Spinal cord (tissue), 10 donors: Measurements from ENCODE around the gene FANCC. TPM values are rescaled to one million over a fixed set of nuclear protein-coding genes. Genes with fewer than 3 reads are reported as not detected.

Experiments used
- DNase-seq, 6 donors: peaks; one replicate each; pipeline versions ENCODE4 v3.0.0 to v3.0.0-alpha.2; 2013 to 2015; ENCODE audit warnings: low spot score in 6 of 6, low read depth in 4 of 6
- H3K27ac ChIP-seq: one replicate; pipeline ENCODE4 v1.5.1; 2013; ENCODE audit warnings: low read depth, low read length, control low read depth
- H3K27me3 ChIP-seq: one replicate; pipeline ENCODE4 v1.6.1; 2013; ENCODE audit warnings: low read length; ENCODE audit not compliant: control insufficient read depth, insufficient read depth
- H3K36me3 ChIP-seq: one replicate; pipeline ENCODE4 v1.6.1; 2013; ENCODE audit warnings: low read length; ENCODE audit not compliant: control insufficient read depth, insufficient read depth
- H3K4me1 ChIP-seq: one replicate; pipeline ENCODE4 v1.6.1; 2013; ENCODE audit warnings: low read length; ENCODE audit not compliant: control insufficient read depth, insufficient read depth
- H3K4me3 ChIP-seq: one replicate; pipeline ENCODE4 v1.5.1; 2013; ENCODE audit warnings: low read depth, low read length, control low read depth
- H3K9me3 ChIP-seq: one replicate; pipeline ENCODE4 v1.6.1; 2013; ENCODE audit warnings: low read length; ENCODE audit not compliant: control insufficient read depth, insufficient read depth
- WGBS: methylation state at CpG from one replicate; pipeline ENCODE4 v1.1.5; 2013; ENCODE audit warnings: missing lambda C conversion rate; ENCODE audit not compliant: insufficient coverage; 5-methylcytosine and 5-hydroxymethylcytosine counted together
- polyA plus RNA-seq, 2 donors: library from polyadenylated mRNA; unstranded; fragments of 120-200 nt; gene quantifications; one replicate each; pipeline ENCODE4 v1.2.1, GENCODE V29; 2013; ENCODE audit not compliant: insufficient read length in 2 of 2
- total RNA-seq, 2 donors: library from RNA; depleted of rRNA in 1 of 2; stranded (reverse); fragments of 120-200 nt in 1 of 2; fragments of >200 nt in 1 of 2; gene quantifications; one replicate each; pipeline versions ENCODE4 v1.2.3 to v1.2.4, GENCODE V29; 2013 to 2014
- donor health status: healthy.

Gene FANCC
- total and polyA plus RNA-seq, 4 donors, result 14.1 to 16.6 (median 15.3) TPM

DNA sequence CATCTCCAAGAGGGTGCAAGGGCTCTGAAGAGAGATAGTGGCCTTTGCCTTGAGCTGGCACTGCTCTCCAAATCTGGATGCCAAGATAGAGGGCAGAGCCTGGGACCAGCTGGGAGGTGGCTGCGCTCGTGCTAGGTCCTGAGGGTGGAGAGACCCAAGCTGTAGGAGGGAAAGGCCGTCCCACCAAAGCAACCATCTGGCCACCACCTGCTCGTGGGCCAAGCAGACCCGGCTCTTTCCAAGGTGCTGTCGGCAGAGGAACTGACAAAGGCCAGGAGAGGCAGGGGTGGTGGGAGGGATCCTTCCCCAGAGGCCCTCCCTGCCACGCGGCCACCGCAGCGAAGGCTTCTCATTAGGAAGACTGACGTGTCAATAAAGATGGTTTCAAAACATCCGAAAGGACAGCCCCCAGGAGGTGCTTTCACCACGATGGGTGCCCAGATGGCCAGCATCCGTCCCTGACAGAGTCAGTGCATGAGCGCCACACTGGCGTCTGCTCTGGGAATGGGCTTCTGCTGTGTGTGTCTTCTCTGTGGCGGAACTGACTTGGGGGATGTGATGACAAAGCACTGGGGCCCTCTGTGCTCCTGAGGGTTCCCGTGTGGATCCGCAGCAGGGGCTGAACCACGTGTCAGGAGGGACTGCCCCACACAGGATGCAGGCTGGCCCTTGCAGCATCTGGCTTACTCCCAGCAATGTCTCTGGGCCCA is 213.5 kb downstream of the FANCC start:
- peaks cover 55% of the 10 kb centered on the region for H3K36me3 ChIP-seq
- no peak for DNase-seq
- H3K4me1 ChIP-seq, result peaks cover 61% of the 10 kb centered on the region
- H3K9me3 ChIP-seq, result no peaks in the 10 kb centered on the region
- no peaks in the 10 kb centered on the region for H3K27me3 ChIP-seq
- no peak overlapping the region for H3K4me3 ChIP-seq
- WGBS, result 56% methylated on average over 14 of the region's 20 CpGs
- H3K27ac ChIP-seq, result no peak overlapping the region

DNA sequence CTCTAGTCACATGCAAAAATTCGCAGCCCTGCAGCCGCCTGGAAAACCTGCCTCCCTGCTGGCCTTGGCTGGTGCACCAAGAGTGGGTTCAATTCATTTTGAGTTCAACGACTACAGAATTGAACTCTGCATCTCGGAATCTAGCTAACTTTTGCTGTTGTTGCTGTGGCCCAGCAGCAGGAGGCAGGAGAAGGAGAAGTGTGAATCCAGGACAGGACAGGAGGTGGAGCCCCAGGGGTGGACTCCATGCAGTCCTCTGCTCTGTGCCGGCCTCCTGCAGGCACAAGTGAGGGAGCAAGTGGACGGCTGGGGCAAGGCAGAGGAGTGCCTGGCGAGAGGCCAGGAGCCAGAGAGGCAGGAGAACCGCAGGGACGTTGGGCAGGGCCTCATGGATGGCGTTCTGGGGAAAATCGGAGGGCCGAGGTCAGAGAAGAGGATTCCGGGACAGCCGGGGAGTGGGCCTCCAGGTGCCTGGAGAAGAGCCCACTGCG is 214.2 kb downstream of the FANCC start:
- Histone ChIP-seq H3K27me3 (no peaks in the 10 kb centered on the region), H3K36me3 (peaks cover 62% of the 10 kb centered on the region), H3K4me3 (no peak overlapping the region), H3K4me1 (peaks cover 65% of the 10 kb centered on the region), H3K27ac (peak overlapping the region; percentile 79), H3K9me3 (no peaks in the 10 kb centered on the region)
- no peak for DNase-seq
- 62% methylated on average over 15 of the region's 15 CpGs for WGBS

DNA sequence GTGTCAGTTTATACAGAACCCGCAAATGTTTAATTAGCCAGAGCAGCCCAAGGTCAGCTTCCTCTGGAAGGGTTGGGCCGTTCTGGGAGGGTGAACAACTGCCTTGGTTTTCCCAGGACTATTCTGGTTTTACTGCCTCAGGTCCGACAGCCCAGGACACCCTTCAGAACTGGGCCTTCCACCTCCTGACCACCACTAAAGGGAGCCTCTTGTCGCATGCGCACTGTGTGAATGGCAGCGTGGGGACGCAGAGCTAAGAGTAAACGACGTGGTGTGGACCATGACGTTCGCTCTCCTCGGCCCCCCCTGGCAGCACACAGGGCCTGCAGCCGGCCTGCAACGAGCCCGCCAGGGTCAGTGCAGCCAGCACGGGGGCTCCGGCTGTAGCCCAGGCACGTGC is 214.9 kb downstream of the FANCC start:
- Histone ChIP-seq H3K36me3 (peaks cover 64% of the 10 kb centered on the region), H3K27me3 (no peaks in the 10 kb centered on the region), H3K4me1 (peaks cover 62% of the 10 kb centered on the region), H3K9me3 (no peaks in the 10 kb centered on the region), H3K27ac (peak overlapping the region; percentile 79), H3K4me3 (no peak overlapping the region)
- WGBS, result 55% methylated on average over 18 of the region's 18 CpGs
- DNase-seq, result no peak

DNA sequence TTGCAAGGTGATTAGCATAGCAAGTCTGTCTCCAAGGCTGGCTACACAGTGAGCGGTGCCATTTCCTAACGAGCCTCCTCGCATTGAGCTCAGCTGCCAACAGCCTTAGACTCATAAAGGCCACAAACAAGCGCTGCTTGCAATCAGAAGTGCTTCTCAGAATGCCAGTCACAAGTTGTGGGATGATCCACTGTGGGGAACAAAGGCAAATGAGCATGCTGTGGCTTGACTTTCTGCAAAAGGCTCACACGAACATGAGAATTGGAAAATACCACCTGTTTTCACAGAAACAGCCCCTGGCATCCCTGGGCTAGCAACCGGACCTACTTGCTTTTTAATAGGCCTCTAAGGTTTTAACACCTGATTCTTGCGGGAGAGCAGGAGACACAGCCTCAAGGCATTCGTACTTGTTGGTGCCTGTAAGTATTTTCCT is 215.5 kb downstream of the FANCC start:
- Histone ChIP-seq H3K4me1 (peaks cover 57% of the 10 kb centered on the region), H3K27ac (peak overlapping the region; percentile 79), H3K27me3 (no peaks in the 10 kb centered on the region), H3K4me3 (no peak overlapping the region), H3K36me3 (peaks cover 68% of the 10 kb centered on the region), H3K9me3 (no peaks in the 10 kb centered on the region)
- DNase-seq, result peak in 5 of 6 donors; percentile 56 to 93 (median 68)
- WGBS, result 33% methylated on average over 8 of the region's 8 CpGs

DNA sequence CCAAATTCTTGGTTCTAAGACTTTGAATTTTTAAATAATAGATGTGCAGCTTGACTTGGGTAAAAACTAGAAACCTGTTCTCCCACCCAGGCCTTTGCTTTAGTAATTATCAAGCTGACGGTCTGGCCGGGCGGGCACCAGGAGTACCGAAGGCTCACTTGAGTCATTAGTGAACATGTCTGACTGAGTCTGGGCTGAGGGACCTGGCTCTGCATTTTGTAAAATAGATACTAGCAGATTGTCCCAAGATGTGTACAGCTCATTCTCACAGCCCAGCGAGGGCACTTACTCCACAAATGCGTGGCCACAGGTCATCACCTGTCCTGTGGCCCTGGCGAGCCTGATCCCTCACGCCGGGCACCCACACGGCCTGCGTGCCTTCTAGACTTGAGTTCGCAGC is 216.2 kb downstream of the FANCC start:
- WGBS, result 72% methylated on average over 9 of the region's 12 CpGs

DNA sequence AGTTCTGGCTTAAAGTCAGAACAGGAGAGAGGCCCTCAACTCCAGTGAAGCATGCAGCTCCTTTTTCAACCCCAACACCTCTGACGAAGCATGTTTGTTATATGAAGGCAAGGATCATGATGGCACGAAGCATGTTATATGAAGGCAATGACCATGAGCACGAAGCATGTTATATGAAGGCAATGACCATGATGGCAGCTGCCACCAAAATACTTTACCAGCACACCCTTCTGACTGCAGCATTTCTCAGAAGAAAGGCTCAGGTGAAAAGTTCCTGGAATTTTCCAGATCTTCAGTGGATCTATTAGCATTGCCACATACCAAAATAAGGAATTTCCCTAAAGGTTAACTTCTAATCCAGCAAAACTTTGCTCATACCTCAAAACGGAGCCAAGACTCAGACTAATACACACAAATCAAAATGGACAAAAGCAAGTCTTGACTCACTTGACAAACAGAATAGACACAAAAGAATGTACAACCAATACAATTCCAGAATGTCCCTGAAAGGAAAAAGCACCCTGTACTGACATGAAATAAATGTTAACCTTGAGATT is 217.4 kb downstream of the FANCC start:
- Histone ChIP-seq H3K4me3 (no peak overlapping the region), H3K27me3 (no peaks in the 10 kb centered on the region), H3K27ac (no peak overlapping the region), H3K4me1 (peaks cover 58% of the 10 kb centered on the region), H3K9me3 (no peaks in the 10 kb centered on the region), H3K36me3 (peaks cover 72% of the 10 kb centered on the region)
- 83% methylated on average over 3 of the region's 4 CpGs for WGBS
- DNase-seq, result no peak

More for the DNA sequence above, 216.2 kb downstream of the FANCC start:
- Histone ChIP-seq H3K27ac (peak overlapping the region; percentile 79), H3K4me3 (no peak overlapping the region), H3K27me3 (no peaks in the 10 kb centered on the region), H3K9me3 (no peaks in the 10 kb centered on the region), H3K36me3 (peaks cover 69% of the 10 kb centered on the region), H3K4me1 (peaks cover 51% of the 10 kb centered on the region)
- no peak for DNase-seq

DNA sequence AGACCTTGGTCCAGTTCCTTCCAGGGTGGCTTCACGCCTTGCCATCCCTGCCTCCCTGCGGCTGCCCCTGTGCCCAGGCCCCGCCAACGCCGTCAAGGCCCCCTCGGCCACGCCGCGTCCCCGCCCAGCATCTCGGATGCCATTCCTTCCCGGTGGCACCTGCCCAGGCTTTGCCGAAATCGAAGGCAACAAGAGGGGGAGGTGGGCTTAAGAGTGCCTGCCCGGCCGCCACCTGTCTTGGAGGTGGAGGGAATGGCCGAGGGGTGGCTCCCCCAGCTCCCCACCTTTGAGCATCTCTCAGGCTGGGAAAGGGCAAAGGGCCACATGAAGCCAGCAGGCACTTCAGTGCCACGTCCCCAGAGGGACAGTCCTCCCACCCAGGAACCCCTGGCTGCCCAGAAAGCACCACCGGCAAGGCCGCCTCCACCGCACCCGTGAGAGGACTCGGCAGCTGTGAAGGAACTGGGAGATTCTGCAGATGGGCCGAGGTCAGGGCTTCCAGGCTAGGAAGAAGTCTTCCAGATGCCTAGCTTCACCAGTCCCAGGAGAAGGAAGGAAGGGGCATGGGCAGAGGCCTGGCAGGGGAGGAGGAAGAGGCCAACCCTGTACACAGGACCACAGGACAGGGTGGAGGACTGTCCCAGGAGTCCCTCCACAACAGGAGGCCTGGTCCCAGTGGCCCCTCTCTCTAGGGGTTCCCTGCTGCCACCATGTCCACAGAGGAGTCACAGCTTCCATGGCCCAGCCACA is 218.0 kb downstream of the FANCC start:
- Histone ChIP-seq H3K27me3 (no peaks in the 10 kb centered on the region), H3K4me1 (peaks cover 62% of the 10 kb centered on the region), H3K4me3 (no peak overlapping the region), H3K27ac (no peak overlapping the region), H3K9me3 (no peaks in the 10 kb centered on the region), H3K36me3 (peaks cover 67% of the 10 kb centered on the region)
- no peak for DNase-seq
- 98% methylated on average over 22 of the region's 24 CpGs for WGBS

DNA sequence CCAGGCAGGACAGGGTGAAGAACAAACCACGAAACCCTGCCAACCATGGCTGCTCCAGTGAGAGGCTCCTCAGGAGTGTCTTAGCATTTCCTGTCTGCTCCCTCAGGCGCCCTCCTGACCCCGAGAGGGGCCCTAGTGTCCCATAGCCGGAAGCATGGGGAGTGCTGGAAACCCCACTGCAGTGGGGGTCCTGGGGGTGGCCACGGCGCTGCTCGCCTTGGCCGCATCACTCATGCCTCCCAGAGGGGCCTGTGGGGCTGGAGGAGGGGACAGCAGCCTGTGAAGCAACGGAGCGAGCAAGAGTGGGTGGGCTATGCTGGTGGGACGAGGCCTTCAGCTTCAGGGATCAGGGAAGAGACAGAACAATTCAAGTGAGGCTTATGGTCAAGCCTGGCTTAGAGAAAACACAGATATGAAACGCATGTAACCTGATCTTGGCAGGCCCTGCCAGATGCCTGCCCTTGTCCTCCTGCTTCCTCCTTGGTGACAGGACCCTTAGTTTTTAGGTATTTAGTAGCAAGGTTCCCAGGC is 219.1 kb downstream of the FANCC start:
- 80% methylated on average over 11 of the region's 12 CpGs for WGBS

DNA sequence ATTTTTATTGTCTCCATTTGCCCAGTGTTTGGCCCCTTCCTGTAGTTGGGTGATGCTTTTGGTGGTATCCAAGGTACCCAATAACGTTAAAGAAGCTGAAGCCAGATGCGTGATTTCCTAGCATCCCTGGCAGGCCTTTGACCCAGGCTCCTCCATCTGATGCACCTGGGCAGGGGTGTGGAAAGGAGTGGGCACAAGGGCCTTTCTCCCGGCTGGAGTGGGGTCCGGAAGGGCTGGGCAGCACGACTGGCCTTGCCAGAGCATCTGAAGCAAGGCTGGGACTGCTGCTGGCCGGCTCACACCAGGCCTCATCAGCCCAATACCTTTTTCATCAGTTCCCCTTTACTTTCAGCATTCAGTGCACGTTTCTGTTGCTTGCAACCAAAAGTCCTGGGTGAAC is 220.2 kb downstream of the FANCC start:
- WGBS, result 97% methylated on average over 7 of the region's 7 CpGs
- Histone ChIP-seq H3K4me3 (no peak overlapping the region), H3K27ac (no peak overlapping the region), H3K36me3 (peaks cover 48% of the 10 kb centered on the region), H3K4me1 (peaks cover 61% of the 10 kb centered on the region), H3K9me3 (no peaks in the 10 kb centered on the region), H3K27me3 (no peaks in the 10 kb centered on the region)
- no peak for DNase-seq

More for the DNA sequence above, 219.1 kb downstream of the FANCC start:
- no peak for DNase-seq
- Histone ChIP-seq H3K27me3 (no peaks in the 10 kb centered on the region), H3K27ac (no peak overlapping the region), H3K4me1 (peaks cover 61% of the 10 kb centered on the region), H3K36me3 (peaks cover 57% of the 10 kb centered on the region), H3K9me3 (no peaks in the 10 kb centered on the region), H3K4me3 (no peak overlapping the region)
